ENCODE data around the gene FOXP1. TPM values are rescaled to one million over a fixed set of nuclear protein-coding genes. Genes with fewer than 3 reads are reported as not detected.

FOXP1 gene
- total RNA-seq, 1 experiment from 2014 or later: 75.3 TPM

GRCh38 chr3:71464613-71465012, 118.9 kb downstream of the FOXP1 start:
- H3K18ac ChIP-seq (ENCODE audit: insufficient read length, low read depth, low read length): no peak overlapping the region
- no peak overlapping the region; the same call in 1 of the 2 replicates for H3K14ac ChIP-seq (ENCODE audit: insufficient read depth, low read length)
- H4K20me1 ChIP-seq (ENCODE audit: control insufficient read depth, insufficient read depth, insufficient read length): no peaks in the 10 kb centered on the region
- H4K8ac ChIP-seq (replicated peaks; ENCODE audit: insufficient read length, low read depth, low read length): no peak overlapping the region
- H3K9ac ChIP-seq (ENCODE audit: extremely low read depth, insufficient read length, low read length): no peak overlapping the region
- no peak overlapping the region for H3K4me2 ChIP-seq (ENCODE audit: insufficient read depth, insufficient read length, low read length)
- no peak overlapping the region for H2BK20ac ChIP-seq (ENCODE audit: low read depth, low read length, poor library complexity, severe bottlenecking)
- H3K4ac ChIP-seq (ENCODE audit: low read depth, low read length): no peak overlapping the region
- no peak overlapping the region for H2AFZ ChIP-seq (ENCODE audit: low read length)
- no peak overlapping the region for H3T11ph ChIP-seq (ENCODE audit: low read length)
- H3K4me1 ChIP-seq (ENCODE audit: insufficient read depth, low read length): peaks cover 8% of the 10 kb centered on the region
- H2BK12ac ChIP-seq (ENCODE audit: insufficient read length, low read depth, low read length): no peak overlapping the region
- no peaks in the 10 kb centered on the region for H3K79me1 ChIP-seq (ENCODE audit: insufficient read depth, low read depth, low read length, poor library complexity, severe bottlenecking)
- no peak overlapping the region for H2BK15ac ChIP-seq (ENCODE audit: low read depth, low read length)
- H2AK5ac ChIP-seq (ENCODE audit: insufficient read length, low read length): no peak overlapping the region
- no peaks in the 10 kb centered on the region for H3K9me3 ChIP-seq (ENCODE audit: control insufficient read depth, low read depth, low read length)
- H3K4me1 Mint-ChIP-seq: peaks cover 35 to 39% of the 10 kb centered on the region in 2 experiments
- no peaks in the 10 kb centered on the region; a peak in 1 of 7 replicates for H3K36me3 Mint-ChIP-seq (ENCODE audit: insufficient read depth in 1 of 3, low read depth in 3 of 3)
- H3K27me3 ChIP-seq (ENCODE audit: insufficient read depth, low read length): no peaks in the 10 kb centered on the region
- H3K23me2 ChIP-seq (ENCODE audit: insufficient read length, low read depth, low read length, poor library complexity, severe bottlenecking): no peaks in the 10 kb centered on the region
- no peak for DNase-seq
- no peak overlapping the region for H2BK5ac ChIP-seq (ENCODE audit: insufficient read length, low read length)
- H3K56ac ChIP-seq (ENCODE audit: insufficient read length, low read depth, low read length): no peak overlapping the region
- H3K27ac Mint-ChIP-seq: peak overlapping the region in 1 of 3 experiments; percentile 20; a peak in 2 of 7 replicates
- no peaks in the 10 kb centered on the region for H3K9me3 Mint-ChIP-seq
- no peaks in the 10 kb centered on the region for H3K27me3 Mint-ChIP-seq (ENCODE audit: low read depth)
- TF ChIP-seq CTCF (conservative IDR thresholded peaks at IDR 0.05): no peak
- no peak overlapping the region for H3K23ac ChIP-seq (ENCODE audit: insufficient read length, low read depth, low read length)
- WGBS (ENCODE audit: extremely low coverage, insufficient read length, low lambda C conversion rate): no CpG with 5 or more reads among the region's 2 CpGs
- H3K4me3 Mint-ChIP-seq: no peak overlapping the region
- no peak overlapping the region for H3K27ac ChIP-seq (ENCODE audit: insufficient read length, low read depth, low read length)
- H3K79me2 ChIP-seq (ENCODE audit: insufficient read depth, low read length): no peaks in the 10 kb centered on the region
- H4K91ac ChIP-seq (ENCODE audit: insufficient read length, low read depth, low read length): peak overlapping the region; percentile 3
- H2BK120ac ChIP-seq (ENCODE audit: low read depth, low read length, poor library complexity, severe bottlenecking): no peak overlapping the region
- H4K5ac ChIP-seq (ENCODE audit: insufficient read length, low read depth, low read length): no peak overlapping the region

Measured in H9 (cell line).